GM13977 (cell line): ENCODE measurements around the gene RALY.

Experiments
- DNase-seq: peaks from one replicate; pipeline ENCODE4 v3.0.0; 2012; ENCODE audit warnings: low spot score
- in situ Hi-C: fragments of 300-500 bp; cut with MboI; formaldehyde crosslinking; loops from one replicate; pipeline ENCODE4 v1.12.0; 2022; ENCODE audit warnings: low sequenced_read_pairs, low pct_unique_long_range_greater_than_20kb, mixed read lengths, inconsistent platforms; ENCODE audit not compliant: unreplicated experiment
- TF ChIP-seq, protein P1 (sequence below): IDR thresholded peaks from 2 replicates; pipeline ENCODE4 v1.5.1; 2012; ENCODE audit warnings: mild to moderate bottlenecking, control low read depth; ENCODE audit not compliant: insufficient read depth; ENCODE audit errors: extremely low read depth, missing control alignments

Gene RALY

GRCh38 chr20:34112600-34113101 lies 118.9 kb downstream of the RALY start:
- DNase-seq: peak; percentile 35
- in situ Hi-C loops: no loop called here
- TF ChIP-seq, protein P1, sequence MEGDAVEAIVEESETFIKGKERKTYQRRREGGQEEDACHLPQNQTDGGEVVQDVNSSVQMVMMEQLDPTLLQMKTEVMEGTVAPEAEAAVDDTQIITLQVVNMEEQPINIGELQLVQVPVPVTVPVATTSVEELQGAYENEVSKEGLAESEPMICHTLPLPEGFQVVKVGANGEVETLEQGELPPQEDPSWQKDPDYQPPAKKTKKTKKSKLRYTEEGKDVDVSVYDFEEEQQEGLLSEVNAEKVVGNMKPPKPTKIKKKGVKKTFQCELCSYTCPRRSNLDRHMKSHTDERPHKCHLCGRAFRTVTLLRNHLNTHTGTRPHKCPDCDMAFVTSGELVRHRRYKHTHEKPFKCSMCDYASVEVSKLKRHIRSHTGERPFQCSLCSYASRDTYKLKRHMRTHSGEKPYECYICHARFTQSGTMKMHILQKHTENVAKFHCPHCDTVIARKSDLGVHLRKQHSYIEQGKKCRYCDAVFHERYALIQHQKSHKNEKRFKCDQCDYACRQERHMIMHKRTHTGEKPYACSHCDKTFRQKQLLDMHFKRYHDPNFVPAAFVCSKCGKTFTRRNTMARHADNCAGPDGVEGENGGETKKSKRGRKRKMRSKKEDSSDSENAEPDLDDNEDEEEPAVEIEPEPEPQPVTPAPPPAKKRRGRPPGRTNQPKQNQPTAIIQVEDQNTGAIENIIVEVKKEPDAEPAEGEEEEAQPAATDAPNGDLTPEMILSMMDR: no peak

- TF ChIP-seq, protein P1: no peak
- DNase-seq: no peak
- in situ Hi-C loops: no loop called here
These were observed 121.1 kb downstream of the RALY start for GRCh38 chr20:34114809-34115208.

DNA sequence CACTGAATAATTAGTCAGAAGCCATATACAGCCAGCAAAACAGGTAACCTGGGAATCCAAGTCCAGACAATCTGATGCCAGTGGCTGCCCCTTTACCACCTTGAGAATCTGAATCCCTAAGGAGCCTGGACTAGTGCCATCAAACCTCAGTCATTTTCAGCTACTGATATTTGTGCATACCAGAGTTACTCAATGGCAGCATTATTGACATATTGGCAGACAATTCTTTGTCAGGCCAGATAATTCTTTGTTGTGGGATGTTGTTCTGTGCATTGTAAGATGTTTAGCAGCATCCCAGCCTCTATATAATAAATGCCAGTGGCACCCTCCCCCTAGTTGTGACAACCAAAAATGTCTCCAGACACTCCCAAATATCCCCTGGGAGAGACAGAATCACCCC lies 121.5 kb downstream of the RALY start:
- no peak for DNase-seq
- in situ Hi-C loops: no loop called here
- TF ChIP-seq, protein P1: no peak

- in situ Hi-C loops: loop anchor here (10.0 kb wide), 1 partner anchor 255 kb away; no protein-coding TSS in a partner anchor
- no peak for DNase-seq
- TF ChIP-seq, protein P1: no peak
These were observed 126.5 kb downstream of the RALY start for GRCh38 chr20:34120213-34120612.

GRCh38 chr20:34122274-34122980 lies 128.7 kb downstream of the RALY start:
- in situ Hi-C loops: loop anchor here (10.0 kb wide), 1 partner anchor 258 kb away; no protein-coding TSS in a partner anchor
- TF ChIP-seq, protein P1: no peak
- no peak for DNase-seq

DNA sequence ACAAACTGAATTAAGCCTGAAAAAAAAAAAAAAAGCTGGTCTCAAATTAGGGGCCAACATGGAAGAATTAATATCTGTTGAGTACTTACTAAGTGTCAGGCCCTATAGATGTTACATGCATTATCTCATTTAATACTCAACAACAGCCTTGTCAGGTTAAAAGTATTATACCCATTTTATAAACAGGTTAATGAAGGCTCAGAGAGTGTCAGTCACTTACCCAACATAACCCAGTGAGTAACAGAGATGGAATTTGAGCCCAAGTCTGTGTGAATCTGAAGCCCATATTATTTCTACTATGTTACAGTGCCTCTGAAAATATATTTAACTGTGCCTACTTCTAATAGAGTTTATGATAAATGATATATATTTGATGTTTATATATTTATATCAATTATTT lies 129.6 kb downstream of the RALY start:
- no peak for DNase-seq
- TF ChIP-seq, protein P1: no peak
- in situ Hi-C loops: loop anchor here (10.0 kb wide), 1 partner anchor 259 kb away; no protein-coding TSS in a partner anchor
